ENCODE measurements around the gene OR2T35. TPM values are rescaled to one million over a fixed set of nuclear protein-coding genes. Genes with fewer than 3 reads are reported as not detected.
"Not testable (repeated sequence)": the region's sequence is repeated elsewhere in the genome, so short reads cannot be mapped to it uniquely, and the experiment has no call there.

The OR2T35 gene
- total and polyA plus RNA-seq, 4 donors: not detected

- H3K27ac ChIP-seq (ENCODE audit: low read depth in 1 of 2, low read length in 1 of 2); ATAC-seq (ENCODE audit: insufficient read depth, low FRiP score); H3K36me3 ChIP-seq (ENCODE audit: control insufficient read depth in 4 of 4, insufficient read depth in 4 of 4, low read length in 4 of 4); DNase-seq; H3K9me3 ChIP-seq (ENCODE audit: control insufficient read depth in 4 of 4, insufficient read depth in 3 of 4, low read length in 3 of 4); H3K4me1 ChIP-seq (ENCODE audit: control insufficient read depth in 5 of 5, insufficient read depth in 5 of 5, low read length in 5 of 5); H3K9ac ChIP-seq (ENCODE audit: insufficient read depth in 1 of 2, low read length in 2 of 2); H3K27me3 ChIP-seq (ENCODE audit: control insufficient read depth in 3 of 3, insufficient read depth in 3 of 3, low read length in 2 of 3); H3K4me3 ChIP-seq: not testable (repeated sequence)
- no CpG with 5 or more reads among the region's 1 CpG for WGBS, 2 donors
Measured at GRCh38 chr1:248648770-248649536, 3.9 kb upstream of the OR2T35 start.

GRCh38 chr1:248642971-248643651, 2.0 kb downstream of the OR2T35 start:
- not testable (repeated sequence) for H3K36me3 ChIP-seq (ENCODE audit: control insufficient read depth in 4 of 4, insufficient read depth in 4 of 4, low read length in 4 of 4); DNase-seq; H3K27me3 ChIP-seq (ENCODE audit: control insufficient read depth in 3 of 3, insufficient read depth in 3 of 3, low read length in 2 of 3); H3K9me3 ChIP-seq (ENCODE audit: control insufficient read depth in 4 of 4, insufficient read depth in 3 of 4, low read length in 3 of 4); ATAC-seq (ENCODE audit: insufficient read depth, low FRiP score); H3K27ac ChIP-seq (ENCODE audit: low read depth in 1 of 2, low read length in 1 of 2); H3K4me1 ChIP-seq (ENCODE audit: control insufficient read depth in 5 of 5, insufficient read depth in 5 of 5, low read length in 5 of 5); H3K4me3 ChIP-seq; H3K9ac ChIP-seq (ENCODE audit: insufficient read depth in 1 of 2, low read length in 2 of 2)
- WGBS, 2 donors: no CpG with 5 or more reads among the region's 4 CpGs

GRCh38 chr1:248641583-248641982, 3.5 kb downstream of the OR2T35 start:
- not testable (repeated sequence) for H3K4me1 ChIP-seq (ENCODE audit: control insufficient read depth in 5 of 5, insufficient read depth in 5 of 5, low read length in 5 of 5); H3K9ac ChIP-seq (ENCODE audit: insufficient read depth in 1 of 2, low read length in 2 of 2); H3K27me3 ChIP-seq (ENCODE audit: control insufficient read depth in 3 of 3, insufficient read depth in 3 of 3, low read length in 2 of 3); H3K36me3 ChIP-seq (ENCODE audit: control insufficient read depth in 4 of 4, insufficient read depth in 4 of 4, low read length in 4 of 4); DNase-seq; ATAC-seq (ENCODE audit: insufficient read depth, low FRiP score); H3K4me3 ChIP-seq; H3K27ac ChIP-seq (ENCODE audit: low read depth in 1 of 2, low read length in 1 of 2); H3K9me3 ChIP-seq (ENCODE audit: control insufficient read depth in 4 of 4, insufficient read depth in 3 of 4, low read length in 3 of 4)
- WGBS, 2 donors: 94% methylated on average over 2 of the region's 5 CpGs; no CpG with 5 or more reads in 1 of the 2 donors

GRCh38 chr1:248640906-248641305, 4.2 kb downstream of the OR2T35 start:
- H3K27me3 ChIP-seq (ENCODE audit: control insufficient read depth in 3 of 3, insufficient read depth in 3 of 3, low read length in 2 of 3); ATAC-seq (ENCODE audit: insufficient read depth, low FRiP score); H3K9me3 ChIP-seq (ENCODE audit: control insufficient read depth in 4 of 4, insufficient read depth in 3 of 4, low read length in 3 of 4); H3K4me1 ChIP-seq (ENCODE audit: control insufficient read depth in 5 of 5, insufficient read depth in 5 of 5, low read length in 5 of 5); H3K4me3 ChIP-seq; H3K27ac ChIP-seq (ENCODE audit: low read depth in 1 of 2, low read length in 1 of 2); H3K36me3 ChIP-seq (ENCODE audit: control insufficient read depth in 4 of 4, insufficient read depth in 4 of 4, low read length in 4 of 4); H3K9ac ChIP-seq (ENCODE audit: insufficient read depth in 1 of 2, low read length in 2 of 2); DNase-seq: not testable (repeated sequence)
- WGBS, 2 donors: no CpG with 5 or more reads among the region's 3 CpGs

GRCh38 chr1:248639652-248640051, 5.4 kb downstream of the OR2T35 start:
- not testable (repeated sequence) for ATAC-seq (ENCODE audit: insufficient read depth, low FRiP score); H3K36me3 ChIP-seq (ENCODE audit: control insufficient read depth in 4 of 4, insufficient read depth in 4 of 4, low read length in 4 of 4); H3K4me1 ChIP-seq (ENCODE audit: control insufficient read depth in 5 of 5, insufficient read depth in 5 of 5, low read length in 5 of 5); H3K4me3 ChIP-seq; H3K27me3 ChIP-seq (ENCODE audit: control insufficient read depth in 3 of 3, insufficient read depth in 3 of 3, low read length in 2 of 3); H3K27ac ChIP-seq (ENCODE audit: low read depth in 1 of 2, low read length in 1 of 2); H3K9me3 ChIP-seq (ENCODE audit: control insufficient read depth in 4 of 4, insufficient read depth in 3 of 4, low read length in 3 of 4); H3K9ac ChIP-seq (ENCODE audit: insufficient read depth in 1 of 2, low read length in 2 of 2); DNase-seq
- no CpG with 5 or more reads among the region's 5 CpGs for WGBS, 2 donors

GRCh38 chr1:248636612-248637011, 8.5 kb downstream of the OR2T35 start:
- H3K9ac ChIP-seq (ENCODE audit: insufficient read depth in 1 of 2, low read length in 2 of 2); H3K4me1 ChIP-seq (ENCODE audit: control insufficient read depth in 5 of 5, insufficient read depth in 5 of 5, low read length in 5 of 5); H3K9me3 ChIP-seq (ENCODE audit: control insufficient read depth in 4 of 4, insufficient read depth in 3 of 4, low read length in 3 of 4); H3K36me3 ChIP-seq (ENCODE audit: control insufficient read depth in 4 of 4, insufficient read depth in 4 of 4, low read length in 4 of 4); H3K27me3 ChIP-seq (ENCODE audit: control insufficient read depth in 3 of 3, insufficient read depth in 3 of 3, low read length in 2 of 3); H3K4me3 ChIP-seq; ATAC-seq (ENCODE audit: insufficient read depth, low FRiP score); DNase-seq; H3K27ac ChIP-seq (ENCODE audit: low read depth in 1 of 2, low read length in 1 of 2): not testable (repeated sequence)
- 48 to 75% methylated on average over 2 to 3 of the region's 5 CpGs for WGBS, 2 donors

- not testable (repeated sequence) for DNase-seq; H3K27ac ChIP-seq (ENCODE audit: low read depth in 1 of 2, low read length in 1 of 2); H3K9me3 ChIP-seq (ENCODE audit: control insufficient read depth in 4 of 4, insufficient read depth in 3 of 4, low read length in 3 of 4); ATAC-seq (ENCODE audit: insufficient read depth, low FRiP score); H3K4me1 ChIP-seq (ENCODE audit: control insufficient read depth in 5 of 5, insufficient read depth in 5 of 5, low read length in 5 of 5); H3K9ac ChIP-seq (ENCODE audit: insufficient read depth in 1 of 2, low read length in 2 of 2); H3K36me3 ChIP-seq (ENCODE audit: control insufficient read depth in 4 of 4, insufficient read depth in 4 of 4, low read length in 4 of 4); H3K4me3 ChIP-seq; H3K27me3 ChIP-seq (ENCODE audit: control insufficient read depth in 3 of 3, insufficient read depth in 3 of 3, low read length in 2 of 3)
- no CpG with 5 or more reads among the region's 2 CpGs for whole genome bisulfite sequencing, 2 donors
Measured at GRCh38 chr1:248634991-248635390, 10.1 kb downstream of the OR2T35 start, which contains the start of gene OR2T11. Gene OR2T11 (minus strand): TSS chr1:248635091. CDS start chr1:248627128, 7,963 bp downstream.
